HepG2 (cell line): Measurements from ENCODE around the gene HES7. TPM values are rescaled to one million over a fixed set of nuclear protein-coding genes. Genes with fewer than 3 reads are reported as not detected.
A peak's percentile ranks its signal among the peaks of the same experiment; 100 is the strongest.

Experiments used
- CSRNP2 ChIP-seq: sonication (generic); formaldehyde crosslinking; conservative IDR thresholded peaks from 2 replicates; pipeline ENCODE4 v1.8.0; 2022; ENCODE audit warnings: low read depth, missing genetic modification reagents
- FOXC1 ChIP-seq: sonication (generic); formaldehyde crosslinking; IDR thresholded peaks from 2 replicates; pipeline ENCODE4 v1.8.0; 2022; ENCODE audit warnings: mild to moderate bottlenecking, missing genetic modification reagents, borderline replicate concordance
- POLR2AphosphoS2 ChIP-seq: IDR thresholded peaks from 2 replicates; pipeline ENCODE4 v1.6.1; 2011; ENCODE audit warnings: low read depth, low read length, improper control_type of control experiment
- SOX13 ChIP-seq, 3 experiments: fragments of 450-650 bp in 1 of 3; sonication (generic) in 1 of 3; formaldehyde crosslinking in 1 of 3; IDR thresholded peaks in 2 of 3; conservative IDR thresholded peaks in 1 of 3; 2 replicates each; pipeline versions ENCODE4 v1.5.0 to v1.6.1; 2016 to 2020; ENCODE audit warnings: antibody characterized with exemption in 1 of 3, mild to moderate bottlenecking in 1 of 3, missing compliant biosample characterization in 1 of 3, missing genetic modification reagents in 1 of 3, moderate library complexity in 1 of 3
- SP2 ChIP-seq: sonication (generic); formaldehyde crosslinking; IDR thresholded peaks from 2 replicates; pipeline ENCODE4 v1.5.1; 2020; ENCODE audit warnings: mild to moderate bottlenecking, missing genetic modification reagents
- TEAD3 ChIP-seq: optimal IDR thresholded peaks from 2 replicates; pipeline ENCODE3; 2016; ENCODE audit warnings: borderline replicate concordance
- ZHX1 ChIP-seq: sonication (generic); formaldehyde crosslinking; IDR thresholded peaks from 2 replicates; pipeline ENCODE4 v1.8.1; 2022; ENCODE audit warnings: low read depth, mild to moderate bottlenecking, missing genetic modification reagents
- ZNF142 ChIP-seq: sonication (generic); formaldehyde crosslinking; IDR thresholded peaks from 2 replicates; pipeline ENCODE4 v1.4.0; 2020; ENCODE audit warnings: missing genetic modification reagents
- ZNF431 ChIP-seq: sonication (generic); formaldehyde crosslinking; IDR thresholded peaks from 2 replicates; pipeline ENCODE4 v1.9.0; 2022; ENCODE audit warnings: missing genetic modification reagents, low read depth, mild to moderate bottlenecking, borderline replicate concordance
- ZNF609 ChIP-seq: sonication (generic); formaldehyde crosslinking; IDR thresholded peaks from 2 replicates; pipeline ENCODE4 v1.4.0; 2020; ENCODE audit warnings: mild to moderate bottlenecking, missing genetic modification reagents, borderline replicate concordance
- ZNF629 ChIP-seq: sonication (generic); formaldehyde crosslinking; conservative IDR thresholded peaks from 2 replicates; pipeline ENCODE4 v1.5.0; 2020; ENCODE audit warnings: missing genetic modification reagents
- polyA plus RNA-seq, 8 experiments: library from polyadenylated mRNA; depleted of rRNA in 3 of 8; stranded (reverse) in 7 of 8; unstranded in 1 of 8; fragments of >200 nt; fragmentation: Illumina TruSeq in 4 of 8; extraction: Trizol in 4 of 8; gene quantifications; 2 replicates each; pipeline versions ENCODE4 v1.2.1 to v1.2.3, GENCODE V29; 2011 to 2016; ENCODE audit warnings: low read depth in 4 of 8, missing spikeins in 1 of 8, mixed read lengths in 1 of 8; ENCODE audit not compliant: insufficient read depth in 1 of 8
- total RNA-seq, 5 experiments: library from RNA; depleted of rRNA; stranded (reverse); fragments of >200 nt; fragmentation: Illumina TruSeq; extraction: Trizol; gene quantifications; 2 replicates each; pipeline ENCODE4 v1.2.3, GENCODE V29; 2016; ENCODE audit warnings: low read depth in 1 of 5

Gene HES7
- total and polyA plus RNA-seq, 2 of the 13 experiments (the other 11 are each of a cell fraction or from before 2014, with no cell fraction given), result not detected

- TF ChIP-seq ZNF609 (CRISPR knock-in tag) (no peak), ZNF431 (CRISPR knock-in tag) (no peak), FOXC1 (CRISPR knock-in tag) (no peak), ZNF629 (CRISPR knock-in tag) (no peak), TEAD3 (CRISPR knock-in tag) (no peak), SP2 (no peak), SOX13 (IDR thresholded peaks at IDR 0.05) (no peak), SOX13 (CRISPR knock-in tag; conservative IDR thresholded peaks at IDR 0.05 in 1 of 2, IDR thresholded peaks at IDR 0.05 in 1 of 2) (no peak), CSRNP2 (CRISPR knock-in tag) (no peak), ZNF142 (no peak), ZHX1 (CRISPR knock-in tag) (peak; percentile 56; the same call in 1 of the 2 replicates), POLR2AphosphoS2 (no peak)
Measured at GRCh38 chr17:8120520-8121406, 3.1 kb downstream of the HES7 start (continued).
